ENCODE measurements around the gene EAPP.
"Not testable (repeated sequence)": the region's sequence is repeated elsewhere in the genome, so short reads cannot be mapped to it uniquely, and the experiment has no call there.

- TF ChIP-seq CTCF (conservative IDR thresholded peaks at IDR 0.05 in 1 of 2, IDR thresholded peaks at IDR 0.05 in 1 of 2; ENCODE audit: low read depth in 1 of 2, low read length in 2 of 2); EZH2 (IDR thresholded peaks at IDR 0.05; ENCODE audit: low read length, missing control alignments): not testable (repeated sequence)
Observed at GRCh38 chr14:34555583-34556497, 16.3 kb upstream of the EAPP start.

Measured in fibroblast of lung (primary cell).